Mesenteric fat pad (tissue), 1 donor: ENCODE measurements around the gene SRSF10. TPM values are rescaled to one million over a fixed set of nuclear protein-coding genes. Genes with fewer than 3 reads are reported as not detected.

Experiments
- DNase-seq: peaks from one replicate; pipeline ENCODE4 v3.0.0-alpha.2; 2020; ENCODE audit warnings: low spot score
- microRNA-seq: library from miRNA; unstranded; fragments of <30 nt; microRNA quantifications from one replicate; pipeline ENCODE4 v1.2.0, GENCODE V29; 2020; ENCODE audit warnings: borderline number of aligned reads
- total RNA-seq: library from RNA; stranded (reverse); fragmentation: NEBNext Ultra II Directional; extraction: Animal tissue kit (Norgen Biotek cat#: 25700); gene quantifications from one replicate; pipeline ENCODE4 v1.2.1, GENCODE V29; 2021
- donor health status: DM: yes; HTN: yes; CAD: no.

Gene SRSF10
- total RNA-seq, 1 donor from 2014 or later: 85.4 TPM

GRCh38 chr1:23914921-23915320 is 65.2 kb downstream of the SRSF10 start:
- DNase-seq: no peak

Small RNA genes within 50 kb of the gene (microRNA-seq; reads per million reads assigned to microRNA genes)
- gene MIR378F: not detected

Other genes starting within 250 kb of the SRSF10 start
- 51.1 TPM for gene ELOA, start 236.9 kb downstream of the SRSF10 start, total RNA-seq
- gene PITHD1, start 201.9 kb downstream of the SRSF10 start, total RNA-seq: 57.2 TPM
- 37.2 TPM for gene LYPLA2, start 189.2 kb downstream of the SRSF10 start, total RNA-seq
- gene GALE, start 179.6 kb downstream of the SRSF10 start, total RNA-seq: 22.6 TPM
- 31.7 TPM for gene HMGCL, start 154.9 kb downstream of the SRSF10 start, total RNA-seq
- gene FUCA1, start 112.0 kb downstream of the SRSF10 start, total RNA-seq: 40.6 TPM
- not detected for gene CNR2, start 67.0 kb downstream of the SRSF10 start, total RNA-seq
- 94.5 TPM for gene PNRC2, start 20.5 kb downstream of the SRSF10 start, total RNA-seq
- 0.42 TPM for gene MYOM3, start 131.8 kb upstream of the SRSF10 start, total RNA-seq
- gene IL22RA1, start 162.8 kb upstream of the SRSF10 start, total RNA-seq: not detected
- 0.22 TPM for gene IFNLR1, start 207.0 kb upstream of the SRSF10 start, total RNA-seq